Measurements from ENCODE around the gene SLC6A4. TPM values are rescaled to one million over a fixed set of nuclear protein-coding genes. Genes with fewer than 3 reads are reported as not detected.

The SLC6A4 gene
- total RNA-seq, 1 experiment from 2014 or later: not detected

- H3K4me1 ChIP-seq (ENCODE audit: insufficient read depth, low read length, poor library complexity, severe bottlenecking): no peaks in the 10 kb centered on the region
- no peaks in the 10 kb centered on the region for H3K36me3 ChIP-seq (ENCODE audit: insufficient read depth, low read length, poor library complexity, severe bottlenecking)
- ChIA-PET POLR2A (ENCODE audit: low non-redundant PET) (no interaction called here), CTCF (no interaction called here)
- DNase-seq (ENCODE audit: low spot score): no peak
- TF ChIP-seq CTCF (conservative IDR thresholded peaks at IDR 0.05; ENCODE audit: low read depth, low read length) (no peak), EZH2 (IDR thresholded peaks at IDR 0.05; ENCODE audit: borderline replicate concordance, low read depth, low read length, poor library complexity, severe bottlenecking) (no peak)
- intact Hi-C loops (cut with micrococcal nuclease; ENCODE audit: unreplicated experiment): no loop called here
- H3K9me3 ChIP-seq (ENCODE audit: low read depth, low read length, poor library complexity, severe bottlenecking): no peaks in the 10 kb centered on the region
- H3K27ac ChIP-seq (ENCODE audit: low read depth, low read length, poor library complexity, severe bottlenecking): no peak overlapping the region
- no peak overlapping the region for H3K4me3 ChIP-seq (ENCODE audit: low read depth, low read length, poor library complexity, severe bottlenecking)
- no TSS peak for BruUV-seq (replicated peaks)
- H3K27me3 ChIP-seq (replicated peaks; ENCODE audit: insufficient read depth, low read depth, low read length, poor library complexity): no peaks in the 10 kb centered on the region
Observed at GRCh38 chr17:30197416-30197815, 38.1 kb downstream of the SLC6A4 start.

GRCh38 chr17:30196504-30196903 is 39.0 kb downstream of the SLC6A4 start:
- H3K9me3 ChIP-seq (ENCODE audit: low read depth, low read length, poor library complexity, severe bottlenecking): no peaks in the 10 kb centered on the region
- no peaks in the 10 kb centered on the region for H3K36me3 ChIP-seq (ENCODE audit: insufficient read depth, low read length, poor library complexity, severe bottlenecking)
- no peak for TF ChIP-seq CTCF (conservative IDR thresholded peaks at IDR 0.05; ENCODE audit: low read depth, low read length)
- no peak for TF ChIP-seq EZH2 (IDR thresholded peaks at IDR 0.05; ENCODE audit: borderline replicate concordance, low read depth, low read length, poor library complexity, severe bottlenecking)
- intact Hi-C loops (cut with micrococcal nuclease; ENCODE audit: unreplicated experiment): no loop called here
- no peak for DNase-seq (ENCODE audit: low spot score)
- BruUV-seq (replicated peaks): no TSS peak
- no peaks in the 10 kb centered on the region for H3K27me3 ChIP-seq (replicated peaks; ENCODE audit: insufficient read depth, low read depth, low read length, poor library complexity)
- CTCF ChIA-PET: no interaction called here
- no peaks in the 10 kb centered on the region for H3K4me1 ChIP-seq (ENCODE audit: insufficient read depth, low read length, poor library complexity, severe bottlenecking)
- POLR2A ChIA-PET (ENCODE audit: low non-redundant PET): no interaction called here
- H3K27ac ChIP-seq (ENCODE audit: low read depth, low read length, poor library complexity, severe bottlenecking): no peak overlapping the region
- H3K4me3 ChIP-seq (ENCODE audit: low read depth, low read length, poor library complexity, severe bottlenecking): no peak overlapping the region

- Histone ChIP-seq H3K9me3 (ENCODE audit: low read depth, low read length, poor library complexity, severe bottlenecking) (no peaks in the 10 kb centered on the region), H3K27me3 (replicated peaks; ENCODE audit: insufficient read depth, low read depth, low read length, poor library complexity) (no peaks in the 10 kb centered on the region), H3K4me3 (ENCODE audit: low read depth, low read length, poor library complexity, severe bottlenecking) (no peak overlapping the region), H3K27ac (ENCODE audit: low read depth, low read length, poor library complexity, severe bottlenecking) (no peak overlapping the region), H3K4me1 (ENCODE audit: insufficient read depth, low read length, poor library complexity, severe bottlenecking) (no peaks in the 10 kb centered on the region), H3K36me3 (ENCODE audit: insufficient read depth, low read length, poor library complexity, severe bottlenecking) (no peaks in the 10 kb centered on the region)
- TF ChIP-seq CTCF (conservative IDR thresholded peaks at IDR 0.05; ENCODE audit: low read depth, low read length): no peak
- TF ChIP-seq EZH2 (IDR thresholded peaks at IDR 0.05; ENCODE audit: borderline replicate concordance, low read depth, low read length, poor library complexity, severe bottlenecking): no peak
- POLR2A ChIA-PET (ENCODE audit: low non-redundant PET): interaction anchor here (0.8 kb wide), 1 partner anchor 34 kb away, joined by 3 read pairs; no protein-coding TSS in a partner anchor
- DNase-seq (ENCODE audit: low spot score): no peak
- intact Hi-C loops (cut with micrococcal nuclease; ENCODE audit: unreplicated experiment): no loop called here
- CTCF ChIA-PET: no interaction called here
- BruUV-seq (replicated peaks): no TSS peak
Observed at GRCh38 chr17:30191072-30191471, 44.4 kb downstream of the SLC6A4 start.
